T-helper 22 cell (primary cell): Measurements from ENCODE around the gene FMNL2.

Experiments used
- DNase-seq: peaks from one replicate; pipeline ENCODE4 v3.0.0-alpha.2; 2020; ENCODE audit warnings: low read depth

The FMNL2 gene

DNA sequence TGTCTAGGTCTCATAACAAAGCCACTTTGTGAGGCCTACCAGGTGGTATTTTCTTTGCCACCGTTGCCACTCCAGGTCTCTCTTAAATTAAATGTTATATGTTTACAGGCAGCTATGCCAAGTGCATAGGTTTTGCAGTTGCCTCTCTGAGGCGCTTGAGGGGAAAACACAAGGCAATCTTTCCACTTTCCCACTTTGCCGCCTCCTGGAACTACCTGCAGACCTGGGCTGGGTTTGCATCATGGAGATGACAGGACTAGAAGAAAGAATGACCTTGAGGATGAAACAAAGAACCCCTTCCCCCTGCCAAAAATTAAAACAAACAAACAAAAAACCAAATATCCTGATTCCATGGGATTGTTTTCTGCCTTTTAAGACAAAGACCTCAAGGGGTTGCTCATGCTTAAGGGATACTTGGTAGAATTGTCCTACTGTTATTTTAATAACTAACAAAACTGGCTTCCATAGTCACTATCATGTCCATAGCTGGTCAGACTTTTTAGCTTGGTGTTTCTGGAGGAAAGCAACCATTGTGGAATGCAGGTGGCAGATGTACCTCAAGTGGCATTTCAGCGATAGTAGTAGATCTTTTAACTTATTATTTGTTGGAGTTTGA lies 222.4 kb downstream of the FMNL2 start:
- no peak for DNase-seq

DNA sequence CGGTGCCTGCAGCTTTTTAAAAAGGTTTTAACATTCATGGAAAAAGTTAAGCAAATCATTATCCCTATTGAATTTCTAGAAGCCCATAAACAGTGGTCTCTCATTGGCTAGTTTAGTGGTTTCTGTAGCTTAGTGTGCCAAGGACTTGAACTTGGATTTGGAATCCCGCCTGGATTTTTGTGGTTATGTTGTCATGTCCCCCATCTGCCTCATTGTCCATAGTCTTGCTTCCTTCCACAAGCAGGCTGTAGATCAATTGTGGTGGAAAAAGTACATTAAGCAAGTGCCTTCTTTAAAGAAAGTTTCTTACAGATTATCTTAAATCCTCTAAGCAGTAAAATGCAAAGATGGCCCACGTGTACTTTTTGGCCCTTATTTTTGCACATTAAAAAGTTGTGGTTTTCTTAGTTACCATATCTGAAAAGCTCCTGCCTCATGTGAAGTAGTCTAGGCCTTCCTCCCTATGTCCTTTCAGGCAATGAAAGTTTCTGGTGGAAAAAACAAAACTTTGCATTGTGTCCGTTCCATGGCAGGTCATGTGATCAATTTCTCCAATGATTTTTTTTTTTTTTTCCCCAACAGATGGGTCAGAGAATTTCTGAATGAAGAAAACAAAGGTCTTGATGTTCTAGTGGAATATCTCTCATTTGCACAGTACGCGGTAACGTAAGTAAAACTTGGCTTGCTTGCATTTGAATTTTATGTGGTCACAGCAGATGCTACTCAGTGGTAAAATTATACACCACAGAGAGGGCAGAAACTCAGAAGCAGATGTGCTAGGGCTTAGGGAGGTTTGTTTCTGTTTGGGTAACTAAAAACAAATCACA lies 223.4 kb downstream of the FMNL2 start:
- DNase-seq = no peak

DNA sequence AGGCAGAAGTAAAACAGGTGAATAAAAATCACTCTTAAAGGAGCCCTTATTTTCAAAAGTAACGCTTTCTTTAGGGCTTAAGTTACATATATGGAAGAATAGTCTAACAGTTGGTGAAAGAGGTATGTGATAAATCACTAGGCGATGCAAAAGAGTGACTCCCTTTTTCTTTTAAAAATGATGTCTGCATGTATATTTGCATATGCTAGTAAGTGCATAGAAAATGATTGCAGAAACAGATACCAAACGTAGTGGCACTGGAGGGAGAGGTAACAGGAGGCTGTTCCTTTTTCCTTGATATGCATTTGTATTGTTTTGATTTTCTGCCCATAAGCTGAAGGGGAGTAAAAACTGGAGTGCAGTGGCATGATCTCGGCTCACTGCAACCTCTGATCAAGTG lies 224.0 kb downstream of the FMNL2 start:
- DNase-seq = no peak

DNA sequence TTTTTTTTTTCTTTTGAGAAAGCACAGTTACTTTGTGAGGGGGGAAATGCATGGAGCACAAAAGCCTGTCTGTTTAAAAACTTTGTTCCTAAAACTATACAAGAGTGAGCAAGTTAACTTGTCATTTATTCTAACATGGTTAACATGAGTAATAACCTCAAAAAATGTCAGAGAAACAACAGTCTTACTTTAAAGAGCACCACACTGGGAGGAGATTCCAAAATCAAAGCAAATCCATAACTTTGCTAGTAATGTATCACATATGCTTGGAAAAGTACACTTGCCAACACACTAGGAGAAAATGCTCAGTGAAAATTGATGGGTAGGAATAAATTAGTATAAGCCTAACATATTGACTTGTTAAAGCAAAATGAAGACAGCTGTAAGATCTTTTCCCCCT lies 225.2 kb downstream of the FMNL2 start:
- no peak for DNase-seq

DNA sequence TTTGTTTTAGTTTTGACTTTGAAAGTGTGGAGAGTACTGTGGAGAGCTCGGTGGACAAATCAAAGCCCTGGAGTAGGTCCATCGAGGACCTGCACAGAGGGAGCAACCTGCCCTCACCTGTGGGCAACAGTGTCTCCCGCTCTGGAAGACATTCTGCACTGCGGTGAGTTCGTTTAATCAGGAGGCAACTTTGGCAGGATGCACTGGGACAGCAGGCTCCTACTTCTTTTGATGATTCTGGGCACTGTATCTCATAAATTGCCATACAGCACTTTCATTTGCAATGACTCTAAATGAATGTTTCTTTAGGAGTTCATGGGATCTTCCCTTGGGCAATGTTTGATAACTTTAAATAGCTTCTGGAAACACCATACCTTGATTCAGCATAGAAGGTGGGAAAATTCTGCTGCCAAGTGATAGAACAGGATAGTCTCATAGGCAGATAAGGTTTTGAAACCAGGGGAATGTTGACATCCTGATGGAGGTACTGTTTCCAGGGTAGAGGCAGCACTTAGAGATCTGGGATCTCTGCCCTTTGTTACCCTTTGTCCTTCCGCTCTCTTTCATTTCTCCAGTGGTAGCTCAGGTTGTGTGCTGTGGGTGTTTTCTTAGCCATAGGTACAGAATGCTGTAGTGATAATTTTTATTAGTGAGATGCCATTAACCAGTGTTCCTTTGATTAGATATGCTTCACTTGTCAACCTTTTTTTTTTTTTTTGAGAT lies 226.1 kb downstream of the FMNL2 start:
- DNase-seq = no peak

DNA sequence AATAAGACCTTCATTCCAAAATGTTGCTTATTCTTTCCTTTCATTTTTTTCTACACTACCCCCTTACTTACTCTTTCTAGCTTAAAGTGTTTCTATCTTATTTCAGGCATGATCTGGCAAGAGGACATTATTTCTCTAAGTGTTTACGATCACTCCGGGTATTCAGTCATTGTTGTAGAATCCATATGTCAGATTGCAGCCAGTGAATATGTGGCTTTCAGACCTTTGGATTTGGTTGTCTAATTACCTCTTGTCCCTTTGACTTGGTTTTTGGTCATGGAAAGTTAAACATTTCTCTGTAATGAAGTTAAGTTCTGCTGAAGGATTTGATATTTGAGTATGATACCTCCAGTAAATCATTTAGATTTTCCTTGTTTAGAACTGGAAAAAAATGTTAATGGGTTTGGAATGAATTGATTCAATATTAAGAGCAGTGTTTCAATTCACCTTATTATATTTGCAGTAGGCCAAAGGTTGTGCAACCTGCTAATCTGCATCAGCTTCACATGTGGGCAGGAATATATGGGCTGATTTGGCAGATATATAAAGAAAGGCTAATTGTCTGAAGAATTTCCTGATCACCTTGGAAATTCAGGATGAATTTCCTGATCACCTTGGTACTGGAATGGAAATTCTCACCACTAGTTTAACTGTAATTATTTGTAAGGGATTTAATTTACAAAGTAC lies 227.4 kb downstream of the FMNL2 start:
- no peak for DNase-seq

DNA sequence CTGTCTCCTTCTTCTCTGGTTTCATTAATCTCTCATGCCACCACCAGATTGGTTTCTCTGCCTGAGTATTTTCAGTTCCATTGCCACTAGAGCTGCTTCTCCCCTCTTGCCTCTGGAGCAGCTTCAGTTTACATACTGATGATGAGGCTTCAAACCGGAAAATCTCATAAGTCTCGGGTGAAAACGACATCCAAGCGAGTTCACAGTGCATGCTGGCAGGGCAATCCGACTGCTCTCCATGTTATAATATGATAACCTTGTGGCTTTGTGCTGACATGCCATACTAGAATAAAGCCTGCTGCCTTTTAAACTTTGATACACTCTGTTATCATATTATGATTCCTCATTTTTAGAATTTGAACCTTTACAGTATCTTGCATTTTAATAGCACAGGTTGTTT lies 228.8 kb downstream of the FMNL2 start:
- DNase-seq = no peak

DNA sequence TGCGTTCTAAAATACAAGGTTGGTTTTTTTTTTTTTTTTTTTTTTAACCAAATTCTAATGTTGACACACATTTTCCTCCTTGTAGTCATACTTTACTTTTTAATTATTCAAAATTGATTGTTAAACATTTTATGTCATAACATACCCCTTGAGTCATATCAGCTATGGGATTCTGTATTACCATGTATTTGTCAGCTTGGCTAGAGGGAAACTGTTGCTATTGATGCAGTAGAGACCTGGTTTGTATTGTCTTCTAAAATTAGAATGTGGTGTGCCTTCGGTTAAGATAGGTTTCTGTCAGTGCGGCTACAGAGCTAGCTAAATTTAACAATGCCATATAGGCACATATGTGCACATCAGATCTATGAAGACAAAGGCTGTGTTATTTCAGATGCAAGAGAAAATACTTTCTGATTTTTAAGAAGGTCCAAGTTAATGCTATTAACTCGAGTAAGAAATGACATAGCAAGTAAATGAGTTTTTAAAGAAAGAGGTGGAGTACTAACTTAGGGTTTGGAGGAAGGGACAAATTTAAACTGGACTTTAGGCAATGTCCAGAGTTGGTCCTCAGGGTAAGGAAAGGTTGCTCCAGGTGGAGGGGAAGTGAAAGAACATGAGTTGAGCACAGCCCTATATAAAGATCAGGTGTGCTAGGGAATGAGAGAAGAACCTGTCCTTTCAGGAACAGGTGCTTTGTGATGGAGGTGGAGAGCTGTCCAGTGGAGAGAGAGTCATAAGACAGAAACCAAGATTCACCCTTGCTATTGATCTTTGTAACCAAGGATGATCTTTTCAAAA lies 230.0 kb downstream of the FMNL2 start:
- no peak for DNase-seq

DNA sequence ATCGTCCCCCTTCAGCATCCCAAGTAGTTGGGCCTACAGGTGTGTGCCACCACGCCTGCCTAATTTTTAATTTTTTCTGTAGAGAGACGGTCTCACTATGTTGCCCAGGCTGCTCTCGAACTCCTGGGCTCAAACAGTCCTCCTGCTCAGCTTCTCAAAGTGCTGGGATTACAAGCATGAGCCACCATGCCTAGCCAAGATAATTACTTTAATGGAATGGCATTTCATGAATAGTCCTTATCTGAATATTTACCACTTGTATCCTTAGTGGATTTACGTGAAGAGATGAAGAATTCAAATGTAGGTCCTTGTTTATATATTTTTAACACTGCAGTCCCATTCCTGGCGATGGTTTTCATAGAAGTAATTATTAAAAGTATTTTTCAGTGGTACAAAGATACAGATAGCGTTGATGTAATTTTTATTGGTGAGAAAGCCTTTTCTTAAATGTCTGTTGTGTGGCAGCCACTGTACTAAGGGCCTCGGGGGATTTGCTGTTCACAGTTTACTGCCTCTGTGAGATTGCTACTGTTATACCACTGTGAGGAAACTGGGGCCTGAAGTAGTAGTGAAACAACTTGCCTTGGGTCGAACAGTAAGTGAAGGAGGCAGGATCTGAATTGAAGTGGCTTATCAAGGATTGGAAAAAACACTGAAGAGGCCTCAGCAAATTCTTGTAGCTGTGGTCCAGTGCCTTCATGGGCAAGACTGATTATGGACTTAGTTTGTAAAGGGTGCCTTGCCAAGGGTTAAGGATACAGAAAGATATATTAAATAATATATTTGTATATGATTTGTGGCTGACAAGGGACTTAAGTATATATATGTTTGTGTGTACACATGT lies 231.1 kb downstream of the FMNL2 start:
- no peak for DNase-seq

DNA sequence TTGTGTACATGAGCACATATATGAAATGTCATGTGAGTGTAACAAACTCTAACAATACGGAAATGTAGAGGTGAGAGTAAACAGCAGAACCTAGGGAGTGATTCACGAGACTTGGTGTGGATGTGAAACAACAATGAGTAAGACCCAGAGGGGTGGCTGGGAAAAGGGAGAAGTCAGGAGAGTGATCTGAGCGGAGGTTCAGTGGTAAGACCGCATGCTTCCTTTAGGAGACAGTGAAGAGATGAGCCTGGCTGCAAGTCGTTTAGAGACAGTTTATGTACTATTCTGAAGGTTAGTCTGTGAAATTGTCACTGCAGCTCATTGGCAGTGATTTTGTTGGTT lies 231.7 kb downstream of the FMNL2 start:
- DNase-seq = no peak

DNA sequence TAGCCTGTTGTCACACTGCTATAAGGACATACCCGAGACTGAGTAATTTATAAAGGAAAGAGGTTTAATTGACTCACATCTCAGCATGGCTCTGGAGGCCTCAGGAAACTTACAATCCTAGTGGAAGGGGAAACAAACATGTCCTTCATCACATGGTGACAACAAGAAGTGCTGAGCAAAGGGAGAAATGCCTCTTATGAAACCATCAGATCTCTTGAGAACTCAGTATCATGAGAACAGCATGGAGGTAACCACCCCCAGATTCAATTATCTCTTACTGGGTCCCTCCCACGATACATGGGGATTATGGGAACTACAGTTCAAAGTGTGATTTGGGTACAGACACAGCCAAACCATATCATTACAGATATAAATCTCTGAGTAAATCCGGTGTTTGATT lies 233.6 kb downstream of the FMNL2 start:
- DNase-seq = no peak

DNA sequence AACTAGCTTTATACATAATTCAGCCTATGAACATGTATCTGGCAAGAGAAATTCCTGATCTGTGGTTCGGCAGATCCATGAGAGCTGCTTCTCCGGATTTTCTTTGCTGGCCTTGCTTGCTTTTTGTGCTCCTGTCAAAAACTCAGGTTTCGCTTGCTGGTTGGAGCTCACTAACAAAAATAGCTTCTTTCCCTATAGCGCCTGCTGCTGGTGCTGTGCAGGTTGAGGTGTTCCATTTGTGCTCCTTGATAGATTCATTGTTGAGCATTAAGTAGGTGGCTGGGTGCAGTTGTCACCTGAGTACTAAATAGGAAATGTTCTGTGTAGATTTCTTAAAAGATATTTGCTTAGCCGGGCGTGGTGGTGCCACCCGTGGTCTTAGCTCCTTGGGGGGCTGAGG lies 234.2 kb downstream of the FMNL2 start:
- no peak for DNase-seq

DNA sequence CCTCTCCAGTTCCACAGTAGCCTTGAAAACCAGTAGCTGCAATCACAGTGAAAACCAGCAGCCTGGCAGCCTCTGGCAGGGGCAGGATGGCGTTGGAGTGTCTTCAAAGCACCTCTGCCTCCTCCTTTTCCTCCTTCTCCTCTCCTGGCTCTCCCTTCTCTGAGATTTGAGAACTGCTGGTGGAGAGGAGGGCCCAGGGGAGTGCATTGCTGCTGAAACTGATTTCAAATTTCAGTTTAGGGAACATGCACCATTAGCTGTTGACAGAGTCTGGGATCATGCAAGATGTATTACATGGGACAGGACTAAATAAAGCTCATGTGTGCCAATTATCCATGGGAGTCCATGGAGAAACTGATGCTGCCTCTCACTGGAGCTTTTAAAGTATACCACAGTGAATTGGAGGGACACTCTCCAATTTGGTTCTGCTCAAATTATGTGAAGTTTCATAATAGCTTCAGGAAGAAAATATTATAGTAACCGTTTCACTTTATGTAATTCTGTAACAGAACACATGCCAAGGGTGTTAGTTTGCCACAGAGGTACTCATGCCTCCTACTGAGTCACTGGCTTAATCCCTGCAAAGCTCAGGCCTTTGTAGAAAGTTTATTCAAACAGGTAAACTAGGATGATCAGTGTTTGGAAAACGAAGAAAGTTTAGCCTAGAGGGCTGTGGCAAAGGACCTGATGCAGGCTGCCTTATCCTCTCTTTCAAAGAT lies 236.2 kb downstream of the FMNL2 start:
- DNase-seq = no peak

DNA sequence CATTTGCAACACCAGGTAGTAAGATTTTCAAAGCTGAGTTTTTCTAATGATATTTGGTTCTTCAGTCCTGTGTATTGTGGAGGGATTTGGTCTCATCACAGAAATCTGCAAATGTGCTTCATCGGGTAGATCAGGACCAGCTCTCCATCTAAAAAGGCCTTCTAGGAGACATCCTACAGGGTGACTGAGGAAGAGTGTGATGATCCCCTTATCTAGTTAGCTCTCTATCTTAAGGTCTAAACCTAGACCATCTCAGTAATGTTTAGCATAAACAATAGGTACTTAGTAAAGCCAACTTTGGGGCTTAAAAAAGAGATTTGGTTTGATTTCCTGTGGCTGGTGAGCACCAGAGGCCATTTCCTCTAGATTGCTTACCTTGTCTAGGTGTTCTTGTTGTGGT lies 237.1 kb downstream of the FMNL2 start:
- no peak for DNase-seq

DNA sequence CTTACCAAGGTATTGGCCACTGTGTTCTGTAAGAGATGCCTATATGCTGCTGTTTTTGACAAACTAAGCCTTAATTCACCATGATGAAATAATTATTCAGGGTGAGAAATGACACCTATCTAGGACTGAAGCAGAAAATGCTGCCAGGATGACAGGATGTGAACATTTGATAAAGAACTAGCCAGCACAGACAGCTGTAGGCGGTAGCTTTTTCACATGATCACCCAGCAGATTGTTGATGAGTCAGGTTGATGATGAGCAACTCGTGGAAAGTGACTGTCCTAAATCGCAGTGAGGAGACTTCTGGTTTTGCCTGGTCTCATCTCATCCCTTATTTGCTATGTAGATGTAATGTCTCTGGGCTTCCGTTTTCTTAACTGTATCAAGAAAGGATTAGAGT lies 238.2 kb downstream of the FMNL2 start:
- DNase-seq = no peak

DNA sequence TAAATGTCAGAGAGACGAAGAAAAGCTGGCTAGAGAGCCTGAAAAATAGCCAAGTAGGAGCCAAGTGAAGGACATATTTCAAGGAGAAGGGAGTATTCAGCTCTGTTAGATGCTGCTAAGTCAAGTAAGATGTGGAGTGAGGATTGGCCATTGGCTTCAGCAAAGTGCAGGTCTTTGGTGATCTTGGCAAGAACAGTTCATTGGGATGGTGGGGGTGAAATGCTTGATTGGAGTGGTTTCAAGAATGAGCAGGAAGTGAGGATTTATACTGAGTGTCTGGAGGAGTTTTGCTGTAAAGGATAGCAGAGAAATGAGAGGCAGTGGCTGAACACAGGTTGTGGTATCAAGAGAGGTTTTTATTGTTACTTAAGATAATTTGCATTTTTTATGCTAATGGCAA lies 242.6 kb downstream of the FMNL2 start:
- no peak for DNase-seq

DNA sequence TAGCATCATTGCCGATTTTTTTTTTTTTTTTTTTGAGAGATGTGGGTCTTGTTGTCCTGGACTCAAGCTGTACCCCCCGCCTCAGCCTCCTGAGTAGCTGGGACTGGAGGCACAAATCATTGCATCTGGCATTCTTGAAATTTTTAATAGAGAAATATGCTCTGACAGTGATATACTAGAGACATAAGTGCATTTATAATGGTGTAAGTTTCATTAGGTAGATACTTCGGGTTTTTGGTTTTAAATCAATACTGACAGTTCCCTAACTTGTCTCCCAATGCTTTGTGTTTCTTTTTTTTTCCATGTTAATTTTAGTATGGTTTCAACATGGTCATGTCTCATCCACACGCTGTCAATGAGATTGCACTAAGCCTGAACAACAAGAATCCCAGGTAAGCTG lies 243.6 kb downstream of the FMNL2 start:
- DNase-seq = no peak

DNA sequence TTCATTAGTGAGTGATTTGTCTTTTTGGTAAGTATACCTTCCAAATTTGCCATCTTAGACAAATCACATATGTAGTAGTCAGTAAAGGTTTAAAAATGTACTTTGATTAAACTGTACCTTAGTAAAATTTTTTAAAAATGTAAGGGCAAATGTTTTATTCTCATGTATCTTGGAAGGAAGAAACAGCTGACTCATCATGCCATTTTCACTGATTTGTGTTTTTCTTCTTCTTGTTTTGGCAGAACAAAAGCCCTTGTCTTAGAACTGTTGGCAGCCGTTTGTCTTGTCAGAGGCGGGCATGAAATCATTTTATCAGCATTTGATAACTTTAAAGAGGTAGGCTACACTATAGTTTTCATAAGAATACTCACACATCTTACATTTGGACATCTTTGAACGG lies 245.7 kb downstream of the FMNL2 start:
- no peak for DNase-seq

DNA sequence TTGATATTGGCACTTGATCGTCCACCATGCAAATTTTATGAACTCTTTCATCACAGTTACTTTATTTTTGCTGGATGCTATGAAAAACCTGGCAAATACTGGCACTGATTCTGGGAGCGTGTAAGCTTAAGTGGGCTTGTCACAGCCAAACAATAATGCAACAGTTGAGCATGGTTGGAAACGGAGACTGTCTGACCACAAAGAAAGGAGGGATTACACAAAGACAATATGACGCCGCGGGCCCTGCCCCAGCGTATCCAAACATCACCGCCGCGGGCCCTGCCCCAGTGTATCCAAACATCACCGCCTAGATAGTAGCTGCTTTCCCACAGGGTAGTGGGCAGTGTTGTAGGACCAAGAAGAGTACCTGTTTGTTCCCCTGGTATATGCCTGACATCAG lies 246.4 kb downstream of the FMNL2 start:
- no peak for DNase-seq

DNA sequence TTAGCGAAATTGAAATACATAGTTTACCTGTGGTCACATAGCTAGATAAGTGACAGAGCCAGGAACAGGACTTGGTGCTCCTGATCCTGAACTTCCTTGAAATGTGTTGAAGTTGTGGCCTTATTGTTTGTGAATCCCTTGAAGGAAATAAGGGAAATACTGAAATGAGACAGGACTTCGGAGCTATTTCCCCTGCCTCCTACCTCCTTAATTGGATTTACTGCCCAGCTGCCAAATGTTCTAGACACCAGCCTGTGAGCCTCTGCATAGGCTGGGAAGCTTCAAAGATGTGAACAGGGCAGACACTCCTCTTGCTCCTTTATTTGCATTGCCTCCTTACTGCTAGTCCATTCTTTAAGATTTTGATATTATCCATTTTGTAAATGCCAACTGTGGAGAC lies 247.1 kb downstream of the FMNL2 start:
- no peak for DNase-seq
